Subcutaneous abdominal adipose tissue (tissue), 5 donors: ENCODE measurements around the gene OPCML.

Experiments used
- H3K27ac ChIP-seq: one replicate; pipeline ENCODE4 v1.7.0; 2013; ENCODE audit warnings: low read depth, mild to moderate bottlenecking, inconsistent platforms, low read length, moderate library complexity
- H3K27me3 ChIP-seq, 5 donors: one replicate each; pipeline ENCODE4 v1.7.0; 2013; ENCODE audit warnings: low read length in 5 of 5, inconsistent platforms in 1 of 5; ENCODE audit not compliant: control insufficient read depth in 5 of 5, insufficient read depth in 4 of 5
- H3K36me3 ChIP-seq, 5 donors: one replicate each; pipeline ENCODE4 v1.7.0; 2013; ENCODE audit warnings: low read length in 5 of 5; ENCODE audit not compliant: control insufficient read depth in 5 of 5, insufficient read depth in 5 of 5
- H3K4me1 ChIP-seq, 5 donors: one replicate each; pipeline ENCODE4 v1.7.0; 2013; ENCODE audit warnings: low read length in 5 of 5, mild to moderate bottlenecking in 3 of 5, moderate library complexity in 1 of 5; ENCODE audit not compliant: control insufficient read depth in 5 of 5, insufficient read depth in 5 of 5
- H3K4me3 ChIP-seq, 5 donors: one replicate each; pipeline ENCODE4 v1.7.0; 2013; ENCODE audit warnings: low read length in 5 of 5, low read depth in 1 of 5
- H3K9ac ChIP-seq, 5 donors: one replicate each; pipeline ENCODE4 v1.7.0; 2013; ENCODE audit warnings: low read length in 5 of 5, mild to moderate bottlenecking in 4 of 5, moderate library complexity in 3 of 5
- H3K9me3 ChIP-seq, 5 donors: one replicate each; pipeline ENCODE4 v1.7.0; 2013; ENCODE audit warnings: low read length in 5 of 5; ENCODE audit not compliant: control insufficient read depth in 5 of 5
- donor health status: healthy.
- donor health status: healthy.
- donor health status: healthy.
- donor health status: healthy.
- donor health status: healthy.

The OPCML gene

GRCh38 chr11:132639986-132640385, 892.3 kb downstream of the OPCML start:
- peaks cover 0 to 3% (median 0%) of the 10 kb centered on the region in 5 donors for H3K27me3 ChIP-seq
- no peaks in the 10 kb centered on the region for H3K36me3 ChIP-seq
- no peak overlapping the region for H3K27ac ChIP-seq
- H3K9me3 ChIP-seq = no peaks in the 10 kb centered on the region
- H3K4me1 ChIP-seq = no peaks in the 10 kb centered on the region
- H3K9ac ChIP-seq = no peak overlapping the region
- no peak overlapping the region for H3K4me3 ChIP-seq

DNA sequence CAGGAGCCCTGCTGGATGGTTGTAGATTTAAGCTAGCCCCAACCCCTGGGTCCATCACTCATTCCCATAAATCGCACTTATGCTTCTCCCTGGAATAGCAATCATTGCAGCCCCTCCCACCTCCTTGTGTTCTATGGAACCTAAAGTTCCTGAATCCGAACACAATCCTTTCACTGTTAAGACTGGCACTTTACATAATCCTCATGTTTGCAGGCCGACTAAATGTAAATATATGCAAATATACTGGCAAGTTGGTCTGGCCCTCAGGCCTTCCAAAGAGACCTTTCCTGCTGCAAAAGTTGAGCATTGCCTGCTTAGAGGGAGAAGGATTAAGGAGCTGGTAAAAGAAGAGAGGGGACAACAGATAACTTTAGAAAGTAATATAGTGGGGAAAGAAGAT, 892.9 kb downstream of the OPCML start:
- Histone ChIP-seq H3K9me3 (no peaks in the 10 kb centered on the region), H3K27me3 (peaks cover 0 to 3% (median 0%) of the 10 kb centered on the region in 5 donors), H3K4me3 (no peak overlapping the region), H3K27ac (no peak overlapping the region), H3K4me1 (no peaks in the 10 kb centered on the region), H3K36me3 (no peaks in the 10 kb centered on the region), H3K9ac (no peak overlapping the region)

DNA sequence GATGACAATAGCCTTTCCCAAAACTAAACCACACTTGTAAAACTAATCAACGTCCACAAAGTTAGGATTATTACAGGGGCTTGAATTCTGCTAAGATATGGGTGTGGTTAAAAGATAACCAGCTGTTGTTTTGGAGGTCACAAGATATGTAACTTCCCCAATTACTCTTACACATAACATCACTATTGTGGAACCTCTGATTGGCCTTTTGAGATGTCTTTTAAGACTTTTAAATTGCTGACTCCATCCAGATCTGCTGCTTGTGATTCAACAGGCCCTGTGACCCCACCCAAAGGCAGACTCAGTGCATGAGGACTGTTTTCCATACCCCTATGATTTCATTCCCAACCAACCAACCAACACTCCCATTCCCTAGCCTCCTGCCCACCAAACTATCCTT, 893.9 kb downstream of the OPCML start:
- H3K27ac ChIP-seq = no peak overlapping the region
- no peak overlapping the region for H3K4me3 ChIP-seq
- H3K4me1 ChIP-seq = no peaks in the 10 kb centered on the region
- H3K27me3 ChIP-seq = peaks cover 0 to 3% (median 0%) of the 10 kb centered on the region in 5 donors
- no peaks in the 10 kb centered on the region for H3K9me3 ChIP-seq
- no peak overlapping the region for H3K9ac ChIP-seq
- no peaks in the 10 kb centered on the region for H3K36me3 ChIP-seq

- H3K36me3 ChIP-seq = no peaks in the 10 kb centered on the region
- no peak overlapping the region for H3K9ac ChIP-seq
- H3K4me1 ChIP-seq = no peaks in the 10 kb centered on the region
- no peaks in the 10 kb centered on the region for H3K9me3 ChIP-seq
- no peaks in the 10 kb centered on the region for H3K27me3 ChIP-seq
- H3K4me3 ChIP-seq = no peak overlapping the region
- no peak overlapping the region for H3K27ac ChIP-seq
Observed at GRCh38 chr11:132636523-132636922, 895.8 kb downstream of the OPCML start.

DNA sequence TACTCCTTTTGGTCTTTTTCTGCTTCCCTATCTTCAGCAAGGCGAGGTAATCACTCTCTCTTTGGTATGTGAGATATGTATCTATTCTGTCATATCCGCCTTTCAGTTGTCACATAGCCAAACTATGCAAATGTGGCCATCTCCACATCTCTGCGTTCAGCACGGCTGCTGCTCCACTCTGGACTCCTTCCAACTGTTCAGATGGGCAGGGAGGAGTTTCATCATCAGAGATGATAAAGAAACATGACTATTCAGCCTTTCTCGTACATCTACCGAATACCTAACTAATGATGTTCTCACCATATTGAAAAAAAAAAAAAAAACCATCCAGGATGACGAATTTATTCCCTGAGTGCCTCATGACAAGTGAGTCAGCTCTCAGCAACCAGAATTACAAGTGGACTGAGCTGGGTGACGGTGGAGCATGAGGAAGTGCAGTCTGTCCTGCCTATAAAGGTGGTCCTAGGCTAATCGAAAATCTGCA, 899.6 kb downstream of the OPCML start:
- Histone ChIP-seq H3K4me1 (peaks cover 0 to 6% (median 0%) of the 10 kb centered on the region in 5 donors), H3K9ac (no peak overlapping the region), H3K27me3 (no peaks in the 10 kb centered on the region), H3K9me3 (peaks cover 0 to 2% (median 0%) of the 10 kb centered on the region in 5 donors), H3K27ac (no peak overlapping the region), H3K4me3 (peak overlapping the region in 1 of 5 donors; percentile 29), H3K36me3 (no peaks in the 10 kb centered on the region)

GRCh38 chr11:132631989-132632388, 900.3 kb downstream of the OPCML start:
- no peaks in the 10 kb centered on the region for H3K36me3 ChIP-seq
- H3K9ac ChIP-seq = no peak overlapping the region
- H3K9me3 ChIP-seq = peaks cover 0 to 2% (median 0%) of the 10 kb centered on the region in 5 donors
- H3K27ac ChIP-seq = no peak overlapping the region
- no peaks in the 10 kb centered on the region for H3K27me3 ChIP-seq
- peaks cover 0 to 6% (median 0%) of the 10 kb centered on the region in 5 donors for H3K4me1 ChIP-seq
- no peak overlapping the region for H3K4me3 ChIP-seq

DNA sequence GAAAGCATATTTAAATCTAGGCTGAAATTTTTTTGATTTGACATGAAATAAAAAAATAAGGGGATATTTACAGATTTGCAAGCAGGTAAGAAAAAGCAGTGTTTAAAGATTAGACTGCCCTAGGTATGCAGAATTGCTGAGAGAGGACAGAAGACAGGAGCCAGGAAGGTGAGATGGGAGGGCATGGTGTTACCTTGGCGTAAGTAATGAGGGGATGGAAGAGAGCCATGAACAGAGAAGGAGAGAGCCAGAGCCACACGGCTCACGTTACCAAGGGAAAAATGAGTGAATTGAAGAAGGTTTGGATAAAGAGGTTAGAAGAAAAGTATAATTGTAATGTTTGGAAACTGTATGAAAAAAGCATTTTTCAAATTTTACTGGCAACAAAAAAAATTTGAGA, 904.3 kb downstream of the OPCML start:
- Histone ChIP-seq H3K27me3 (no peaks in the 10 kb centered on the region), H3K4me3 (no peak overlapping the region), H3K36me3 (no peaks in the 10 kb centered on the region), H3K27ac (no peak overlapping the region), H3K9me3 (peaks cover 0 to 2% (median 0%) of the 10 kb centered on the region in 5 donors), H3K4me1 (peaks cover 0 to 6% (median 0%) of the 10 kb centered on the region in 5 donors), H3K9ac (no peak overlapping the region)

GRCh38 chr11:132626446-132626845, 905.9 kb downstream of the OPCML start:
- Histone ChIP-seq H3K27me3 (no peaks in the 10 kb centered on the region), H3K27ac (no peak overlapping the region), H3K36me3 (no peaks in the 10 kb centered on the region), H3K4me1 (peaks cover 0 to 6% (median 0%) of the 10 kb centered on the region in 5 donors), H3K4me3 (no peak overlapping the region), H3K9me3 (peaks cover 0 to 2% (median 0%) of the 10 kb centered on the region in 5 donors), H3K9ac (no peak overlapping the region)

DNA sequence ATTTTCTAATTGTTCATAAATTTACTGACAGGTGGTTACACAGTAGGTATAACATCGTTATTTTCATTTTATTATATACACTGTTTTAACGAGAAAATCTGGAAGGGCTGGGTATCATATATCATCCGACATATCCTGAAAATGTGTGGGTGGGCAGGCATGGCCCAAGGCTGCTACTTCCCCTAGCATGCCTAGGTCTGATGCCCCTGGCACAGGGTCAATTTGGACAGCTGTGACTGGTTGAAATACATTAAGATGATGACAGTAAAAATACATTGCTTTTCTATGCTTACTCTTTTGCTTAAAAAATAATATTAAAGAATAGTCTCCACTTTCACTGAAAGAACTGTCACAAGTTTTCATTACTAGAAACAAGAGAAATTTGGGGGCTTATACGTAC, 908.8 kb downstream of the OPCML start:
- Histone ChIP-seq H3K4me1 (peaks cover 0 to 2% (median 0%) of the 10 kb centered on the region in 5 donors), H3K9me3 (no peaks in the 10 kb centered on the region), H3K4me3 (no peak overlapping the region), H3K27ac (no peak overlapping the region), H3K36me3 (no peaks in the 10 kb centered on the region), H3K9ac (no peak overlapping the region), H3K27me3 (no peaks in the 10 kb centered on the region)

DNA sequence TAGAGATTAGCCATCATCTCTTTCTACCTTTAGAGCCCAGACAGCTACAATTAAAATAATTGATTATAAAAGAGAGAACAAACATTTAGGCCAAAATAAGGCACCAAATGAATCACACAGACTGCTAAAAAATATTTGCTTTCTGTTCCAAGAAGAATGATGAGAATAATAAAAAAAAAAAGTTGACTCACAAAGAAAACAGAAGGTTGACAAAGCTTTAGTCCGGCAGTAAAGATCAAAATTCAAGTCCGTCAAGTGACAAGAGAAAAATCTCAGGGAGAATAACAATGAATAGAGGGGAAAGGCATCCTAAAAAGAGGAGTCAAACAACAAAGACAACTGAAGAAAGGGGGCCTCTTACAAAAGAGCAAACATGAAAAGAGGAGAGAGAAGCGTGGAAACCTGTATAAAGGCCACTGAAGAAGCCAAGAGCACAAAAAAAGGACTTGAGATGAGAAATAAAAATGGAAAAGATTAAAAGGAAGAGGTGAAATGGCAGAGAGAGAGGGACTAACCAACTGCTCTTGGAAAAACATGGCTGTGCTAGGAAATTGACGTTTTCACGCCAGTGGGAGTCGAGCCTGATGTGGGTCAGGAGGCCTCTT, 910.2 kb downstream of the OPCML start:
- Histone ChIP-seq H3K4me3 (no peak overlapping the region), H3K27me3 (no peaks in the 10 kb centered on the region), H3K4me1 (no peaks in the 10 kb centered on the region), H3K9me3 (no peaks in the 10 kb centered on the region), H3K27ac (no peak overlapping the region), H3K9ac (no peak overlapping the region), H3K36me3 (no peaks in the 10 kb centered on the region)
